ENCODE results near the gene ARHGAP29.

Gene ARHGAP29

DNA sequence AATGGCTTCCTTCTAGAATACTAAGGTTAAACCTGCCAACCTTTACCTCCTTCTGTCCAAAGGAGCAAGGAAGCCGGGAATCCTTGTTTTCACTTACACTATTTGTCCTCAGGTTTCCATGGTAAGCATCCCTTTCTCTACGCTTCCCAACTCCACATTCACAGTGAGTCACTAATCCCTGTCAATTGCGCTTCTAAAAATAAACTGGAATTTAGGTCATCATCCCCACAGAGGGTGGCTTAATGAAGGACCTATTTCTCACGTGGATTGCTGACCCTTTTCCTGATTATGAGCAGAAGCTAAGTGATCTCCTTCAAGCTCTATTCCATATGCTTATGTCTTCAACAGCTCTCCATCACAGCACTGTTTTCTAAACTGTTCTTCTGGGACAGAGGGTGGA, 76.6 kb downstream of the ARHGAP29 start:
- H3K4me2 ChIP-seq (ENCODE audit: low read depth, low read length), result no peak overlapping the region
- H3K79me2 ChIP-seq (ENCODE audit: low read length), result no peaks in the 10 kb centered on the region
- TF ChIP-seq, protein P1, sequence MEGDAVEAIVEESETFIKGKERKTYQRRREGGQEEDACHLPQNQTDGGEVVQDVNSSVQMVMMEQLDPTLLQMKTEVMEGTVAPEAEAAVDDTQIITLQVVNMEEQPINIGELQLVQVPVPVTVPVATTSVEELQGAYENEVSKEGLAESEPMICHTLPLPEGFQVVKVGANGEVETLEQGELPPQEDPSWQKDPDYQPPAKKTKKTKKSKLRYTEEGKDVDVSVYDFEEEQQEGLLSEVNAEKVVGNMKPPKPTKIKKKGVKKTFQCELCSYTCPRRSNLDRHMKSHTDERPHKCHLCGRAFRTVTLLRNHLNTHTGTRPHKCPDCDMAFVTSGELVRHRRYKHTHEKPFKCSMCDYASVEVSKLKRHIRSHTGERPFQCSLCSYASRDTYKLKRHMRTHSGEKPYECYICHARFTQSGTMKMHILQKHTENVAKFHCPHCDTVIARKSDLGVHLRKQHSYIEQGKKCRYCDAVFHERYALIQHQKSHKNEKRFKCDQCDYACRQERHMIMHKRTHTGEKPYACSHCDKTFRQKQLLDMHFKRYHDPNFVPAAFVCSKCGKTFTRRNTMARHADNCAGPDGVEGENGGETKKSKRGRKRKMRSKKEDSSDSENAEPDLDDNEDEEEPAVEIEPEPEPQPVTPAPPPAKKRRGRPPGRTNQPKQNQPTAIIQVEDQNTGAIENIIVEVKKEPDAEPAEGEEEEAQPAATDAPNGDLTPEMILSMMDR (IDR thresholded peaks at IDR 0.05; ENCODE audit: low read length), result no peak
- no peak for TF ChIP-seq EZH2 (optimal IDR thresholded peaks at IDR 0.05; ENCODE audit: low read depth, low read length)
- no peak for TF ChIP-seq EZH2phosphoT487 (IDR thresholded peaks at IDR 0.05; ENCODE audit: low read length)
- H3K4me1 ChIP-seq (ENCODE audit: low read length), result no peaks in the 10 kb centered on the region
- H3K9ac ChIP-seq (ENCODE audit: low read length), result no peak overlapping the region
- no peaks in the 10 kb centered on the region for H3K9me2 ChIP-seq (replicated peaks; ENCODE audit: insufficient read depth, low read length)
- no peaks in the 10 kb centered on the region for H3K9me3 ChIP-seq (replicated peaks; ENCODE audit: insufficient read depth, low read length)
- no peaks in the 10 kb centered on the region for H3K36me3 ChIP-seq (replicated peaks; ENCODE audit: insufficient read depth, low read length)
- H3K4me3 ChIP-seq (ENCODE audit: low read length), result no peak overlapping the region
- DNase-seq, result no peak
- H4K20me1 ChIP-seq (ENCODE audit: insufficient read depth, low read length), result no peaks in the 10 kb centered on the region
- no peaks in the 10 kb centered on the region for H3F3A ChIP-seq (ENCODE audit: insufficient read depth, low read length)
- H2AFZ ChIP-seq (ENCODE audit: low read length), result no peak overlapping the region
- no peaks in the 10 kb centered on the region for H3K27me3 ChIP-seq (replicated peaks; ENCODE audit: insufficient read depth, low read length)
- no peak overlapping the region for H3K27ac ChIP-seq (ENCODE audit: low read length)

DNA sequence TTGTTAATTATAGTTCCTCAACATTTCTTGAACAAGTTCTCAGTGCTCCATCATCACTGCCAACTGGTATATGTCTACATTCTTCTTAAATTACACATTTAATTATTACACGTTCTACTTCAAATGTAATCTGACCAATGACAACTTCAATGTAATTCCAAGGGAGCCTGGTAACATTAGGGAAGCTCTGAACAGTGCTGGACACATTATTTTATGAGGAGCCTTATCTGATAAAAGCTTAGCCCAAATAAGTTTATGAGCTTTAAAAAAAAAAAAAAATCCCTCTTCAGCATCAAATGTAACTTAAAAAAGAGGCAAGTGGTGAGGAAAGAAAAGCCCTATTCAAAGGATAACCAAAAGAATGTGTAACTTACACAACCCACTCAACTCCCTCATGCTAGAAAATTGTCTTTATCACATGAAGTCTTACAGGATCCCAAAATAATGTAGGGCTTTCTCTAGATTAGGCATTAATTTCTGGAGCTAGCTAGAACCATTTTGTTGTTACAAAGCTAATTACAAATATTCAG, 81.2 kb downstream of the ARHGAP29 start:
- H3K36me3 ChIP-seq (replicated peaks; ENCODE audit: insufficient read depth, low read length), result no peaks in the 10 kb centered on the region
- H3K27ac ChIP-seq (ENCODE audit: low read length), result no peak overlapping the region
- no peak overlapping the region for H2AFZ ChIP-seq (ENCODE audit: low read length)
- H3K9me3 ChIP-seq (replicated peaks; ENCODE audit: insufficient read depth, low read length), result no peaks in the 10 kb centered on the region
- H4K20me1 ChIP-seq (ENCODE audit: insufficient read depth, low read length), result no peaks in the 10 kb centered on the region
- H3K4me3 ChIP-seq (ENCODE audit: low read length), result no peak overlapping the region
- TF ChIP-seq EZH2 (optimal IDR thresholded peaks at IDR 0.05; ENCODE audit: low read depth, low read length) (no peak), EZH2phosphoT487 (IDR thresholded peaks at IDR 0.05; ENCODE audit: low read length) (no peak)
- TF ChIP-seq, protein P1 (IDR thresholded peaks at IDR 0.05; ENCODE audit: low read length), result no peak
- H3K79me2 ChIP-seq (ENCODE audit: low read length), result no peaks in the 10 kb centered on the region
- no peak for DNase-seq
- H3F3A ChIP-seq (ENCODE audit: insufficient read depth, low read length), result no peaks in the 10 kb centered on the region
- H3K9ac ChIP-seq (ENCODE audit: low read length), result no peak overlapping the region
- no peak overlapping the region for H3K4me2 ChIP-seq (ENCODE audit: low read depth, low read length)
- H3K4me1 ChIP-seq (ENCODE audit: low read length), result no peaks in the 10 kb centered on the region
- no peaks in the 10 kb centered on the region for H3K9me2 ChIP-seq (replicated peaks; ENCODE audit: insufficient read depth, low read length)
- H3K27me3 ChIP-seq (replicated peaks; ENCODE audit: insufficient read depth, low read length), result no peaks in the 10 kb centered on the region

DNA sequence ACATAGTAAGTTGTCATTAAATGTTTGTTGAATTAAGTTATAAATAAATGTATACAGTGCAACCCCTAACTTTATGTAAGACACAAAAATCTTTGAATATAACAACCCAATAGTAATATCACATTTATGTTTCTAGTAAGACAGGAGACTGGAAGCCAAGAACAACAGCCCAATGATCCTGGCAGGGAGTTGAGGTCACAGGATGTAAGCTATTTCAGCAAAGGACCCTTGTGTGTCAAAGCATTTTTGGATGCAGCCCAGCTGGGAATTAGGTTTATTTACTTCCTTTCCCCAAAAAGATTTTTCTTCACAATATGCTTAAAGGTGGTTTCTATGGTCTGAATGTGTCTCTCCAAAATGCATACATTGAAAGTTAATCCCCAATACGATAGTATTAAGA, 82.4 kb downstream of the ARHGAP29 start:
- Histone ChIP-seq H3K4me2 (ENCODE audit: low read depth, low read length) (no peak overlapping the region), H3K9ac (ENCODE audit: low read length) (no peak overlapping the region), H3F3A (ENCODE audit: insufficient read depth, low read length) (no peaks in the 10 kb centered on the region), H3K27ac (ENCODE audit: low read length) (no peak overlapping the region), H4K20me1 (ENCODE audit: insufficient read depth, low read length) (no peaks in the 10 kb centered on the region), H3K79me2 (ENCODE audit: low read length) (no peaks in the 10 kb centered on the region), H3K9me2 (replicated peaks; ENCODE audit: insufficient read depth, low read length) (no peaks in the 10 kb centered on the region), H3K27me3 (replicated peaks; ENCODE audit: insufficient read depth, low read length) (no peaks in the 10 kb centered on the region), H3K4me1 (ENCODE audit: low read length) (no peaks in the 10 kb centered on the region), H3K9me3 (replicated peaks; ENCODE audit: insufficient read depth, low read length) (no peaks in the 10 kb centered on the region), H3K36me3 (replicated peaks; ENCODE audit: insufficient read depth, low read length) (no peaks in the 10 kb centered on the region), H3K4me3 (ENCODE audit: low read length) (no peak overlapping the region), H2AFZ (ENCODE audit: low read length) (no peak overlapping the region)
- TF ChIP-seq EZH2phosphoT487 (IDR thresholded peaks at IDR 0.05; ENCODE audit: low read length), result no peak
- TF ChIP-seq, protein P1 (IDR thresholded peaks at IDR 0.05; ENCODE audit: low read length), result no peak
- TF ChIP-seq EZH2 (optimal IDR thresholded peaks at IDR 0.05; ENCODE audit: low read depth, low read length), result no peak
- no peak for DNase-seq

Data from MM.1S (cell line).